Neuronal stem cell (in vitro differentiated cells): ENCODE data around the gene ACACB.

ENCODE experiments used
- DNase-seq: peaks from one replicate; pipeline ENCODE4 v3.0.0-alpha.2; 2013; ENCODE audit warnings: low spot score
- H2AFZ ChIP-seq: one replicate; pipeline ENCODE4 v1.6.1; 2013; ENCODE audit warnings: mild to moderate bottlenecking, low read length, inconsistent platforms
- H2AK5ac ChIP-seq: 2 replicates; pipeline ENCODE4 v1.6.1; 2013; ENCODE audit warnings: low read depth, mild to moderate bottlenecking, inconsistent platforms, low read length, moderate library complexity, mixed read lengths
- H2BK120ac ChIP-seq: 2 replicates; pipeline ENCODE4 v1.6.1; 2013; ENCODE audit warnings: low read depth, mild to moderate bottlenecking, inconsistent platforms, low read length, moderate library complexity, mixed read lengths
- H2BK12ac ChIP-seq: one replicate; pipeline ENCODE4 v1.6.1; 2013; ENCODE audit warnings: low read length, inconsistent platforms
- H2BK15ac ChIP-seq: 2 replicates; pipeline ENCODE4 v1.6.1; 2013; ENCODE audit warnings: mild to moderate bottlenecking, low read length, inconsistent platforms, mixed read lengths
- H2BK5ac ChIP-seq: one replicate; pipeline ENCODE4 v1.6.1; 2013; ENCODE audit warnings: inconsistent platforms, mild to moderate bottlenecking, low read length, moderate library complexity
- H3K14ac ChIP-seq: one replicate; pipeline ENCODE4 v1.6.1; 2013; ENCODE audit warnings: low read length, inconsistent platforms
- H3K18ac ChIP-seq: 2 replicates; pipeline ENCODE4 v1.6.1; 2013; ENCODE audit warnings: low read length, inconsistent platforms
- H3K23ac ChIP-seq: 2 replicates; pipeline ENCODE4 v1.6.1; 2013; ENCODE audit warnings: low read depth, mild to moderate bottlenecking, mixed read lengths, low read length, inconsistent platforms; ENCODE audit not compliant: poor library complexity
- H3K27ac ChIP-seq: replicated peaks from 3 replicates; pipeline ENCODE4 v1.5.1; 2013; ENCODE audit warnings: low read length, inconsistent platforms
- H3K27me3 ChIP-seq, 3 experiments: 2 replicates each; pipeline ENCODE4 v1.6.1; 2013; ENCODE audit warnings: low read length in 3 of 3, mild to moderate bottlenecking in 2 of 3, inconsistent platforms in 1 of 3, low read depth in 1 of 3, mixed read lengths in 1 of 3, moderate library complexity in 1 of 3; ENCODE audit not compliant: control insufficient read depth in 3 of 3, insufficient read depth in 3 of 3
- H3K36me3 ChIP-seq, 2 donors: replicated peaks in 1 of 2; 2 replicates each; pipeline ENCODE4 v1.6.1; 2013; ENCODE audit warnings: low read length in 2 of 2; ENCODE audit not compliant: control insufficient read depth in 2 of 2, insufficient read depth in 2 of 2
- H3K4ac ChIP-seq: 2 replicates; pipeline ENCODE4 v1.6.1; 2013; ENCODE audit warnings: inconsistent platforms, mild to moderate bottlenecking, low read length, moderate library complexity
- H3K4me1 ChIP-seq, 2 donors: 1 replicate in 1 of 2; 2 replicates in 1 of 2; pipeline ENCODE4 v1.6.1; 2013; ENCODE audit warnings: low read length in 2 of 2, low read depth in 1 of 2; ENCODE audit not compliant: control insufficient read depth in 2 of 2, insufficient read depth in 1 of 2
- H3K4me2 ChIP-seq: one replicate; pipeline ENCODE4 v1.6.1; 2013; ENCODE audit warnings: mild to moderate bottlenecking, low read length, inconsistent platforms; ENCODE audit not compliant: insufficient read depth, poor library complexity, severe bottlenecking
- H3K4me3 ChIP-seq, 2 donors: 2 replicates each; pipeline ENCODE4 v1.5.1; 2013; ENCODE audit warnings: low read length in 2 of 2, mild to moderate bottlenecking in 2 of 2, inconsistent platforms in 1 of 2, moderate library complexity in 1 of 2
- H3K79me1 ChIP-seq: one replicate; pipeline ENCODE4 v1.6.1; 2013; ENCODE audit warnings: low read depth, mild to moderate bottlenecking, inconsistent platforms, low read length, moderate library complexity
- H3K9ac ChIP-seq: one replicate; pipeline ENCODE4 v1.6.1; 2013; ENCODE audit warnings: mild to moderate bottlenecking, low read depth, low read length, inconsistent platforms; ENCODE audit not compliant: poor library complexity
- H3K9me3 ChIP-seq, 2 donors: replicated peaks in 1 of 2; 2 replicates each; pipeline versions ENCODE3 to v1.6.1; 2013; ENCODE audit warnings: low read length in 2 of 2, mild to moderate bottlenecking in 2 of 2, inconsistent platforms in 1 of 2, low read depth in 1 of 2, mixed read lengths in 1 of 2, moderate library complexity in 1 of 2; ENCODE audit not compliant: control insufficient read depth in 2 of 2, insufficient read depth in 1 of 2
- H4K8ac ChIP-seq: one replicate; pipeline ENCODE4 v1.6.1; 2013; ENCODE audit warnings: low read depth, mild to moderate bottlenecking, inconsistent platforms, low read length, moderate library complexity
- H4K91ac ChIP-seq: one replicate; pipeline ENCODE4 v1.6.1; 2013; ENCODE audit warnings: low read length, low read depth, mild to moderate bottlenecking, inconsistent platforms; ENCODE audit not compliant: poor library complexity
- WGBS, 2 donors: extraction: QIAGEN DNeasy Blood & Tissue Kit; methylation state at CpG; one replicate each; pipeline ENCODE4 v1.1.7; 2013; ENCODE audit warnings: missing lambda C conversion rate in 2 of 2, mixed read lengths in 1 of 2; ENCODE audit not compliant: insufficient read length in 2 of 2, insufficient replicate concordance in 1 of 2; ENCODE audit errors: extremely low coverage in 2 of 2; 5-methylcytosine and 5-hydroxymethylcytosine counted together

ACACB gene

DNA sequence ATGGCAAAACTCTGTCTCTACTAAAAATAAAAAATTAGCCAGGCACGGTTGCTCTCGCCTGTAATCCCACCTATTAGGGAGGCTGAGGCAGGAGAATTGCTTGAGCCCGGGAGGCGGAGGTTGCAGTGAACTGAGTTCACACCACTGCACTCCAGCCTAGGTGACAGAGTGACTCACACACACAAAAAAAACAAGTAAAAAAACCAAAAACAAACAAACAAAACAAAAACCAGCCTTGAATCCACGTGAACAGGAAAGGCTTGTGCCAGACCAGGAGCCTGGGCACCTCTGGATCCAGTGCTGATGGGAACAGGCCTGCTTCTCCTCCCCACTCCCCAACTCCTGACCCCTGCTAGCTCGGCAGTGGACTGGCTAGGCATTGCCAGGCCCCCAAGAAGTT lies 189.2 kb downstream of the ACACB start:
- H3K4me2 ChIP-seq, result no peak overlapping the region
- WGBS, 2 donors, result no CpG with 5 or more reads among the region's 6 CpGs
- no peak overlapping the region for H2BK12ac ChIP-seq

DNA sequence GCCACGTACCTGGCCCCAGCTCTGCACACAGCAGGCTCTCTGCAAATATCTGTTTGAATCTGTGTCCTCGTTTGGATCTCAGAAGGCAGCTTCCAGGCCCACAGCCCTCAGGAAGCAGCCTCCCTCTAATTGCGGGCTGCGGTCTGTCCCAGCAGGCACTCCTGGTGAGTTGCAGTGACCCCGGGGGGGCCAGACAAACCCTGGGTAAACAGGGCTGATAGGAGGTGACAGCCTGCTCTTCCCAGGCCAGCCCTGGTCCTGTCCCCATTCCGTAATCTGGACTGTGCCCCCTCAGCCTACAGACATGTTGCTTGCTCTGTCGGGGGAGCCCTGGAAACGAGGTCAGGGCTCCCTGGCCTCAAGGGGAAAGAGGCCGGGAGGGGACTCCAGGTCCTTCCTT lies 190.7 kb downstream of the ACACB start:
- H3K23ac ChIP-seq, result no peak overlapping the region
- no peak overlapping the region for H3K4me3 ChIP-seq
- H2BK15ac ChIP-seq, result no peak overlapping the region
- H3K9ac ChIP-seq, result no peak overlapping the region
- H2BK12ac ChIP-seq, result no peak overlapping the region
- H2BK120ac ChIP-seq, result no peak overlapping the region
- H3K14ac ChIP-seq, result no peak overlapping the region
- DNase-seq, result no peak
- H4K91ac ChIP-seq, result no peak overlapping the region
- no peak overlapping the region for H3K4ac ChIP-seq
- H3K9me3 ChIP-seq, result no peaks in the 10 kb centered on the region
- no peak overlapping the region for H2AFZ ChIP-seq
- peaks cover 10 to 92% (median 49%) of the 10 kb centered on the region in 3 experiments for H3K27me3 ChIP-seq
- peaks cover 0 to 9% of the 10 kb centered on the region in 2 donors for H3K4me1 ChIP-seq
- no peaks in the 10 kb centered on the region for H3K36me3 ChIP-seq
- H3K27ac ChIP-seq, result no peak overlapping the region
- no peak overlapping the region for H2BK5ac ChIP-seq
- no peak overlapping the region for H2AK5ac ChIP-seq
- whole genome bisulfite sequencing, 2 donors, result no CpG with 5 or more reads among the region's 9 CpGs
- H4K8ac ChIP-seq, result no peak overlapping the region
- H3K4me2 ChIP-seq, result no peak overlapping the region
- no peak overlapping the region for H3K18ac ChIP-seq
- no peaks in the 10 kb centered on the region for H3K79me1 ChIP-seq

More for the DNA sequence above, 189.2 kb downstream of the ACACB start:
- H3K14ac ChIP-seq, result no peak overlapping the region
- H2AK5ac ChIP-seq, result no peak overlapping the region
- peaks cover 0 to 9% of the 10 kb centered on the region in 2 donors for H3K4me1 ChIP-seq
- H3K27me3 ChIP-seq, result peaks cover 9 to 81% (median 35%) of the 10 kb centered on the region in 3 experiments
- no peaks in the 10 kb centered on the region for H3K79me1 ChIP-seq
- no peak overlapping the region for H2BK15ac ChIP-seq
- no peak for DNase-seq
- no peak overlapping the region for H2BK120ac ChIP-seq
- H3K36me3 ChIP-seq, result no peaks in the 10 kb centered on the region
- no peak overlapping the region for H3K4me3 ChIP-seq
- H4K91ac ChIP-seq, result no peak overlapping the region
- H3K9me3 ChIP-seq, result no peaks in the 10 kb centered on the region
- no peak overlapping the region for H2AFZ ChIP-seq
- no peak overlapping the region for H3K27ac ChIP-seq
- no peak overlapping the region for H3K23ac ChIP-seq
- no peak overlapping the region for H2BK5ac ChIP-seq
- H4K8ac ChIP-seq, result no peak overlapping the region
- no peak overlapping the region for H3K9ac ChIP-seq
- no peak overlapping the region for H3K4ac ChIP-seq
- H3K18ac ChIP-seq, result no peak overlapping the region

DNA sequence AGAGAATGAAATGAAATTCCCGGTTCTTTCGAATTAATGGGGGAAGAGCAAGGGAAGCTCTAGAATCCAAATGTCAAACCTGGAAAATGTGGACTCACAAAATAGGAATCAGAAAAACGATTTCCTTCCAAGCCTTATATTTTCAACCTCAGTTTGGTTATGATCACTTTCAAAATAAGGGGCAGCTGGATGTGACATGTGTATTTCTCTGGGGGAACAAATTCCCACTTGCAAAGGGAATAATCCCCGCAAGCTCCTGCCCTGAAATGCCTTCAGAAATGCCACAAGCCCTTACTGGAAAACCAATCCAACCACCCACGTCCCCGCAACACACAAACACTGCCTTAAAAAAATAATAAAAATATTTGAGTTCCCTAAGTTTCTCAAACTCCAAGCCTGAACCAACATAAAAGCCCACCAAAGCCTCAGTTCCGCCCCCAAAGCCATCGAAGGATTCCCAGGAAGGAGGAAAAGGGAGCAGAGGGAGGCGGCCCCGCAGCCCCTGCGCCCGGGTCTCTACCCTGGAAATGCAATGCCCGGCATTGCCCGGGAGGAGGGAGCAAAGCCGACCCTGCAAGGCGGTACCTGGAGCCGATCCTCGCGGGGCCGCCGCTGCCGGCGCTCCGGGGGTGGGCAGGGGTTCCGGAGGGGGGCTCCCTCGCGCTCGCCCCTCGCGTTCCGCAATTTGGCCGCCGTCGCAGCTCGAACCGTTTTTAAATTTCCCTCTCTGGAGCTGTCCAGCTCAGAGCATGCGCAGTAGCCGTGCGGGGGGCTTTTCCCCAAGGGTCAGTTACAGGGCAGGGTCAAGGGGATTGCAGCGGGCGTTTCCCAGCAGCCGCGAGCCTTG lies 192.4 kb downstream of the ACACB start, which contains the start of gene FOXN4:
FOXN4 (minus strand) TSS at position 751 of the 847 bp plus-strand sequence. CDS start 963 bp downstream, outside the sequence.
- no peak within 1 kb of the TSS for H2AK5ac ChIP-seq
- peak within 1 kb of the TSS; percentile 67 for H3K18ac ChIP-seq
- H3K23ac ChIP-seq, result peak within 1 kb of the TSS; percentile 28
- no peak within 1 kb of the TSS for H2BK15ac ChIP-seq
- peak within 1 kb of the TSS; percentile 31 to 80 for H3K4me3 ChIP-seq
- no peak for DNase-seq
- no peak within 1 kb of the TSS for H2BK5ac ChIP-seq
- WGBS, 2 donors, result no CpG with 5 or more reads among the region's 43 CpGs
- peaks cover 0 to 9% of the 10 kb centered on the region in 2 donors for H3K4me1 ChIP-seq
- H3K27me3 ChIP-seq, result peaks cover 10 to 93% (median 52%) of the 10 kb centered on the region in 3 experiments
- no peak within 1 kb of the TSS for H3K27ac ChIP-seq
- no peaks in the 10 kb centered on the region for H3K36me3 ChIP-seq
- H3K4me2 ChIP-seq, result peak within 1 kb of the TSS; percentile 98
- H2BK12ac ChIP-seq, result no peak within 1 kb of the TSS
- peak within 1 kb of the TSS; percentile 37 for H2BK120ac ChIP-seq
- H4K8ac ChIP-seq, result no peak within 1 kb of the TSS
- peak within 1 kb of the TSS; percentile 78 for H3K9ac ChIP-seq
- no peaks in the 10 kb centered on the region for H3K79me1 ChIP-seq
- peak within 1 kb of the TSS; percentile 65 for H3K14ac ChIP-seq
- H3K4ac ChIP-seq, result peak within 1 kb of the TSS; percentile 66
- no peak within 1 kb of the TSS for H4K91ac ChIP-seq
- no peaks in the 10 kb centered on the region for H3K9me3 ChIP-seq
- peak within 1 kb of the TSS; percentile 86 for H2AFZ ChIP-seq
